MV-4-11 (cell line): ENCODE results near the gene TM9SF2.
"Not testable (repeated sequence)": the region's sequence is repeated elsewhere in the genome, so short reads cannot be mapped to it uniquely, and the experiment has no call there.

ENCODE experiments used
- DNase-seq: peaks from one replicate; lab custom pipeline; 2025; lab: John Stamatoyannopoulos, UW

Gene TM9SF2, protein sequence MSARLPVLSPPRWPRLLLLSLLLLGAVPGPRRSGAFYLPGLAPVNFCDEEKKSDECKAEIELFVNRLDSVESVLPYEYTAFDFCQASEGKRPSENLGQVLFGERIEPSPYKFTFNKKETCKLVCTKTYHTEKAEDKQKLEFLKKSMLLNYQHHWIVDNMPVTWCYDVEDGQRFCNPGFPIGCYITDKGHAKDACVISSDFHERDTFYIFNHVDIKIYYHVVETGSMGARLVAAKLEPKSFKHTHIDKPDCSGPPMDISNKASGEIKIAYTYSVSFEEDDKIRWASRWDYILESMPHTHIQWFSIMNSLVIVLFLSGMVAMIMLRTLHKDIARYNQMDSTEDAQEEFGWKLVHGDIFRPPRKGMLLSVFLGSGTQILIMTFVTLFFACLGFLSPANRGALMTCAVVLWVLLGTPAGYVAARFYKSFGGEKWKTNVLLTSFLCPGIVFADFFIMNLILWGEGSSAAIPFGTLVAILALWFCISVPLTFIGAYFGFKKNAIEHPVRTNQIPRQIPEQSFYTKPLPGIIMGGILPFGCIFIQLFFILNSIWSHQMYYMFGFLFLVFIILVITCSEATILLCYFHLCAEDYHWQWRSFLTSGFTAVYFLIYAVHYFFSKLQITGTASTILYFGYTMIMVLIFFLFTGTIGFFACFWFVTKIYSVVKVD

DNA sequence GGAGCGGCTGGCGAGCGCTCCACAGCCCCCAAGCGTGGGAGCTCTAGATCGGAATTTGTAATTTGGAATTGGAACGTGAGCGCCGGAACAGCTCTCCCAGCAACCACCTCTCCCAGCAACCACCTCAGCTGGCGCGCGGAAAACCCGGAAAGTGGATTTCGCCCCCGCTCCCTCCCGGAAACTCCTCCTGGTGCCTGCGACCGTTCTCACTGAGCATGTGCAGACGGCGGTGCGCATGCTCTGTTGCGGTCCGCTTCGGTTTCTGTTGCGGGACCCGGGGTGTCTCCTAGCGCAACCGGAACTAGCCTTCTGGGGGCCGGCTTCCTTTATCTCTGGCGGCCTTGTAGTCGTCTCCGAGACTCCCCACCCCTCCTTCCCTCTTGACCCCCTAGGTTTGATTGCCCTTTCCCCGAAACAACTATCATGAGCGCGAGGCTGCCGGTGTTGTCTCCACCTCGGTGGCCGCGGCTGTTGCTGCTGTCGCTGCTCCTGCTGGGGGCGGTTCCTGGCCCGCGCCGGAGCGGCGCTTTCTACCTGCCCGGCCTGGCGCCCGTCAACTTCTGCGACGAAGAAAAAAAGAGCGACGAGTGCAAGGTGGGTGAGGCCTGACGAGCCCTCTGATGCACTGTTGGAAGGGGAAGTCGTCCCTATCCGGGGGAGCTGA lies at the start of gene TM9SF2:
Gene TM9SF2, plus strand, starts transcription at position 289 of the 664 bp plus-strand sequence. Its CDS starts 135 bp downstream, at position 424.
- DNase-seq, result peak; percentile 95

DNA sequence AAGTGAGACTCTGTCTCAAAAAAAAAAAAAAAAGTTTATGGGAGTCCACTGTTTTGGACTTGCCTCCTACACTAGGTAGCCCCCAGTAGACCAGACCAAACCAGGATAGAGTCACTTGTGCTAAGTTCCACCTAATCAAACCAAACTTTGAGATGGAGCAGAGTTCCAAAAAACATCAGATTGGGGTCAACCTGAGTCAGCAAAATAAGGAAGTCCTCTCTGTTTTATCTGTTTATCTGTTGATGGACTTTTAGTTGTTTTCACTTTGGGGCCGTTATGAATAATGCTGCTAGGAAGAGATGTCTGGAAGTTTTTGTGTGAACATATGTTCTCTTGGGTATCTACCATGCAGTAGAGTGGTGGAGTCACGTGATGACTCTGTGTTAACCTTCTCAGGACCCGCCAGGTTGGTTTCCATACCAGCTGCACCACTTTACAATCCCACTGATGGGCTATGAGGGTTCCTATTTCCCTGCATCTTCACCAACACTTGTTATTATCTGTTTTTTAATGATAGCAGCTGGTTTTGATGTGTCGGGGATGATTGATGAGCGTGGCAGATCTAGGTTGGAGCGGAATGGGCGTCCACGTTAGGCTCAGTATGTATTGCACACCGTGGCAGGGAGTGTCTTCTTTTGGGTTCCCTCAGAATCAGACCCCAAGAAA lies 46.6 kb upstream of the TM9SF2 start:
- no peak for DNase-seq

DNA sequence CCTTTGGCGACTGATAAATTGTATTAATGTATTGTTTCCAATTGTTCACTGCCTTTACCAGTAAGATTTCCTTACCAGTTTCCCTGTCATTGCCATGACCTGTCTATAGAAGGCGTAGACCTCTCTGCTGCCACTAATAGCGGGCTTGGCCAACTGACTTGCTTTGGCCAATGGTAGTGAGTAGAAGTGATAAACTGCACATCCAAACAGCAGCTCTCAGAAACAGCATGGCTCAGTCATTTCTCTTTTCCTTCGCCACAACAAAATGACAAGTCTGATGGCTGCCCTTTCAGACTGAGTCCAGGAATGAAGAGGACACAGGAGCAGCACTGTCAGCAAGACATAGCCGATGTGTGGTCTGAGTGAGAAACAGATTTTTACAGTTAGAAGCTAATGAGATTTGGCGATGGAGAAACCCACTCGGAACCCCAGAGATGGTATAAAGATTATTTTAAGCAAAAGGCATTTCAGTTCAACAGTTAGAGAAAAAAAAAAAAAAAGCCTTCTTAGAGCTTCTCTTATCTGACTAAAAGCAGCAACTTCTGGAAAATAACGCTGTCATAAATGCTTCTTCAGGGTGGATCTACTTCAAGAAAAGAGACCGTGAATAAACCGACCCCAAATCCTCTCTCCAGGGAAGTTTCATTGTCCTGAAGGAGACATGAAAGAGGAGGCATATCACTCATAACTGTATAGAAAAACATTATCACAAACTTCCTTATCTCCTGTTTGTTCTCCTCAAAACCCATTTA lies 42.0 kb upstream of the TM9SF2 start:
- no peak for DNase-seq

DNA sequence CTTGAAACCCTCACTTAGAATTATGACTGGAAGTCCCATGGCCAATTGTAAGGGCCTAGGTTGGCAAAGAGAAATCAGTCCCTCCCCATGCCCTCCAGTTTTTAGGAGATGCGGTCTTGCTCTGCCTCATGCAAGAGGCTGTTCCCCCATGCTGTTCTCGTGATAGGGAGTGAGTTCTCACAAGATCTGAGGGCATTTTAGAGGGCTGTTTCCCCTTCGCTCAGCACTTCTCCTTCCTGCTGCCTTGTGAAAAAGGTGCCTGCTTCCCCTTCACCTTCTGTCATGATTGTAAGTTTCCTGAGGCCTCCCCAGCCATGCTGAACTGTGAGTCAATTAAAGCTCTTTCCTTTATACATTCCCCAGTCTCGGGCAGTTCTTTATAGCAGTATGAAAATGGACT lies 40.5 kb upstream of the TM9SF2 start:
- DNase-seq, result peak; percentile 18

DNA sequence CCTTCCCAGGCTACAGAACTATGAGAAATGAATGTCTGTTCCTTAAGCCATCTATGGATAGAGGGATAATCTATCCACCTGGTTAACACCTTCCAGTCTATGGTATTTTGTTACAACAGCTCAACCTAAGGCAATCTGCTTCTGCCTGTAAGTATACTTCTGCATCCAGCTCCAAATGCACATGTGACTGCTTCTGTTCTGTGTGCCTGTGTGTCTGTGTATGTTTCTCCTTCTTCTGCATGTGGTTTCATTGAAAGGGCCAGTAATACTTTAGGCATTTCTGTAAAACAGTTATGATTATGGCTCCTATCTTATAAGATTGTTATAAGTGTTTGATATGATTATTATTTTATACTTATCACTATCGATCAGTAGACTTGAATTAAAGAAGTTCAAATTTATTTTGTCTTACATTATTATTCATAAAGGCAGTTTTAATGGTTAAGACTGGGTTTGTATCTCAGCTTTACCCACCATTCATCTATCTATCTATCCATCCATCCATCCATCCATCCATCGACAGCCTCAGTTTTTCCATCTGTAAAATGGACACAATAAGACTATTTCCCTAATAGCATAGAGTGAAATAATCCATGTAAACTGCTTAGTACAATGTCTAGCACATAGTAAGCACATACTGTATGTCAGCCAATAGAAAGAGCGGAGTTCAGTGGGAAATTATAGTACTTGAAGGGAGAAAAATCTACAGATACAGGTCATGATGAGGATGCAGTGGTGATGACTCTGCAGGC lies 37.5 kb upstream of the TM9SF2 start:
- DNase-seq, result no peak

DNA sequence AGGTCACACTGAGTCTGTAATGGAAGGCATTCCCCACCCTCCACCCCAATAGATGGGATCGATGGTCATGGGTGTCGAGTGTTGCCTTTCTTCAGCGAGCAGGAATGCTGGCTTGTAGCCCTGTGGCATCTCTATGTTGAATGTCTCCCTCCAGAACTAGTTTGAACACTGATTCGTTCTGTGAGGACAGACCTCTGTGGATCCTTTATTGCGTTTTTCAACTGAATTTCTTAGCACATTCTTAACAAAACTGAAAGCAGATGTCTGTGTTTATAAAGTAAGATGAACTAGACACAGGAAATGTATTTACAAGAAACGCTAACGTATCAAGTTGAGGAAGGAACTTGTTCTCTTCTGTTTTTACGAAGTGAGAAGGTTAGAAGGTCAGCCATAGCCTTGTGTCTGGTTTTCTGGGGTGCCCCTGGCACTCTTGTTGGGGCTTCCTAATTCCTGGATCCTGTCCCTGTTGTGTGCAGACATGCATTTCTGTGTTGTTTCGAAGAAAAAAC lies 36.8 kb upstream of the TM9SF2 start:
- DNase-seq, result peak; percentile 60

DNA sequence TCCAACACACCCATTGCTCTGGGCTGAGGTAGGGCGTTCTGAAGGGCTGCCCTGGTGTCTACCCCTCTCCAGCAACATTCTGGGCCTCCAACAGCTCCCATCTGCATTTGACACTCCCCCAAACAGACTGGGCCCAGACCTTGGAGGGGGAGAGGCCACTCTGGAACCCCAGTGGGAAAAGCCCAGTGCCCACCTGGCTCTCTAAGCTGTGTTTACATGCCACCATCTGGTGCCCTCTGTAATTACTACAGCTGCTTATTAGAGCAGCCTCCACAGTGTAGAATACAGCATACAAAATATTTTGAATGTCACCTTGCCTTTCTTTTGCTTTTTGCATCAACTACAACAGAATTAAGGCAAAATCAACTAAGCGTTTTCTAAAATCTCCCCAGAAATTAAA lies 35.8 kb upstream of the TM9SF2 start:
- no peak for DNase-seq

DNA sequence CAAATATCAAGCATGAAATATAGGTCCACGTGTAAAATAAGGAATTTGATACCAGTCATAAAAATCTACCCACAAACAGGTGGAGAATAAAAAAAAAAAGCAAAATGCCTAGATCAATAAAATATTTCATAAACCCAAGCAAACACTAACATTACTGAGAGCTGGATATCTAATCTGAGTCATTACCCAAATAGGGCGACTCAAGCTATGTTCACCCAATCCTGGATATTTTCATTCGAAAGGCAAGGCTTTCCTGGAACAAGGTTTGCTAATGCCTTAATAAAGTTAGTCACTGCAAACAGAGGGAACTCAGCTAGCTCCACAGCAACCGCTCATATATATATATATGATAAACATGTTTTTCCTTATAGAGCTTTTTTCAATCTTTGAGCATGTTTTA lies 33.5 kb upstream of the TM9SF2 start:
- no peak for DNase-seq

DNA sequence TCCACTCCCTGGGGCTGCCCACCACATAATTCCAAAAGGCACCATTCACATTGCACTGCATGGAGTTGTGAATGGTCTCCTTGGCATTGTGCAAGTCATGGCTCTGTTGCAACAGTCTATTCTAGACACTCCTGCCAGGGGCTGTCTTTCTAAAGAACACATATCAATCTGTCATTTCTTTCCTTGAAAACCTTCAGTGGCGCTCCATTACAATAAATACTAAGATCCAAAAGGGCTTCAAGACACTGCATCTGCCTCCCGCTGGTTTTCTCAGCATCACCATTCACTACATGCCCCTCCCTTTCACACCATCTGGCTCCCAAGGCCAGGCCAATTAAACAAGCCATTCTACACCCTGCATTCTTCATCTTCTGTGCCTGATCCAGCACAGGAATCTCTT lies 32.2 kb upstream of the TM9SF2 start:
- DNase-seq, result peak; percentile 68

DNA sequence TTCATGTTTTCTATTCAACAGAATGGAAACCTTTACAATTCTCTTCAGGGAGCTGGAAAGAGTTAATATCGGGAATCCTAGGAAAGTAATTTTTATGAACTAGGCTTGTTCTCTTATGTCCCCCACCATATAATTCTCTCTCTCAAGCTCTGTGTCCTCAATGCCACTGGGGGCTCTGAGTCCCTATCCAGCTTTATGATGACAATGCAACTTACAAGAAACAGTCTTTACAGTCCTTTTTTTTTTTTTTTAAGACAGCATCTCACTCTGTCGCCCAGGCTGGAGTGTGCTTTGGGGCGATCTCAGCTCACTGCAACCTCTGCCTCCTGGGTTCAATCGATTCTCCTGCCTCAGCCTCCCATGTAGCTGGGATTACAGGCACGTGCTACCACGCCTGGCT lies 31.2 kb upstream of the TM9SF2 start:
- DNase-seq, result no peak

DNA sequence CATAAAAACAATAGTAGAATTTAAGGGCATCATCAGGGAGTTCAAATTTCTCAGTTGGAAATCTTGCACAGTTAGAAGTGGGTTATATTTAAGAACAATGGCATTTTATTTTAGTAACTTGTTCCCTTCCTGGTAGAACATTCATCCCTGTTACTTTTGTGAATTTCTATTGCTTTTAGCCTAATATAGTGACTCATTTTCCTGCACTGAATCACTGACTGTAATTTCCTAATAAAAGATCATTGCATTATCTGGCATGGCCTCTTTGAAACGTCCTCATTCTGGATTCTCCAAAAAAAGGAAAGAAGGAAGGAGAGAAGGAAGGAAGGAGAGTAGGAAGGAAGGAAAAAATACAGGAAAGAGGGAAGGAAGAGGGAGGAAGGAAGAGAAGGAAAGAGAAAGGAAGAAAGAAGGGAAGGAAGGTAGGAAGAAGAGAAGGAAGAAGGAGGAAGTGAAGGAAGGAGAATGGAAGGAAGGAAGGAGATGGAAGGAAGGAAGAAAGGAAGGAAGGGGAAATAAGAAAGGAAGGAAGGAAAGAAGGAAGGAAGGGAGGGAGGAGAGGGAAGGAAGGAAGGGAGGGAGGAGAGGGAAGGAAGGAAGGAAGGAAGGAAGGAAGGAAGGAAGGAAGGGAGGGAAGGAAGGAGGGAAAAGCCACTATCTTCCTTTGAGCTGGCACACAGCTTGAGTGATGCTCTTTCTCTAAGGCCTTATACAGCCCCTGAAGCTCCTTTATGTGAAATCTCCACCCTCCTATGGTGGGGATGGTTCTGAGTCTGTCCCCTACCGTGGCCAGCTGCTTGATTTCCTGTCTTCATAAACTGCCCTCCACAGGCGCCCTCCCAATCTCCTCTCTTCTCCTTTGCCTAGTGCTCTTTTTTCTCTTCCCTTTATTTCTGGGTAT lies 29.8 kb upstream of the TM9SF2 start:
- DNase-seq, result no peak

DNA sequence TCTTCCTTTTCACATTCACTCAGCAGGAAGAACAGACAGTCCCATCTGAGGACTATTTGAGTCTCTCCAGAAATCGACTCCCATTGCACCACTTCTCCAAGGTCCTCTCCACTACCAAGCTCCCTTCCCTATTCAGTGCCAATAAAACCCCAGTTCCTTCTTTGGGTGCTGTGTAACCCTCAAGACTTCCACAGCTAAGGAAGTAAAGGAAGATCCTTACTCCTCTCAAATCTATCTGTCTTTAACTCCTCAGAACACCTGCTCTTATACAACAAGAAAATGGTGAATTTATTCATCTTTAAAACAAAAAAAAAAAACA lies 29.2 kb upstream of the TM9SF2 start:
- DNase-seq, result no peak

DNA sequence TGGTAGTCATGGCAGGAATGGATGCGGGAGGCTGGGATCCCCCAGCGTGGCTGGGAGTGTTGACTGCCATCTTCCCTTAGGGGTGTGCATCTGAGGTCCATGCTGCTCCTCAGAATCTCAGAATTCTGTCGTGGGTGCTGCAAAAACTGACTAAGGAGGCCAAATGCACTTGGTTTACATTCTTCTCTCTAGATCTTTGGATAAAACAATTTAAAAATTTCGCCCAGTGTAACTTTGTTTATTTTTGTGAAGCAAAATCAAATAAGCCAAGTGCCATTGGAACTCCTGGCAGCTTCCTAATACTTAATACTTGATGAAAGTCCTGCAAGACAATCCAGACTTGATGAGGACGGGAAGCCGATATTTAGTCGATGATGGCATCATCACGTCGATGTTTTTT lies 27.8 kb upstream of the TM9SF2 start:
- DNase-seq, result no peak

DNA sequence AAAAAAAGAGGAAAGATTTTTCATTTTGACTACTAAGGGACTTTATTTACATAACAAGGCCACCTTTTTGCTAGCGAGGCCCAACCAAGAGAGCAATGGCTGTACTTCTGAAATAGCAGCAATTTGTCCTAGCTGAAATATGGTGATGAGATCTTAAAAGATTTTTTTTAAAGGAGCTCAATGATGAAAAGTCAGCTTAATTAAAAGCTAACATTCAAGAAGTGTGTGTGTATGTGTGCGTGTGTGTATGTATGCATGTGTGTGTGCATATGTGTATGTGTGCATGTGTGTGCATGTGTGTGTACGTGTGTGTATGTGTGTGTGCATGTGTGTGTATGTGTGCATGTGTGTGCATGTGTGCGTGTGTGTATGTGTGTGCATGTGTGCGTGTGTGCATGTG lies 24.6 kb upstream of the TM9SF2 start:
- DNase-seq, result no peak

DNA sequence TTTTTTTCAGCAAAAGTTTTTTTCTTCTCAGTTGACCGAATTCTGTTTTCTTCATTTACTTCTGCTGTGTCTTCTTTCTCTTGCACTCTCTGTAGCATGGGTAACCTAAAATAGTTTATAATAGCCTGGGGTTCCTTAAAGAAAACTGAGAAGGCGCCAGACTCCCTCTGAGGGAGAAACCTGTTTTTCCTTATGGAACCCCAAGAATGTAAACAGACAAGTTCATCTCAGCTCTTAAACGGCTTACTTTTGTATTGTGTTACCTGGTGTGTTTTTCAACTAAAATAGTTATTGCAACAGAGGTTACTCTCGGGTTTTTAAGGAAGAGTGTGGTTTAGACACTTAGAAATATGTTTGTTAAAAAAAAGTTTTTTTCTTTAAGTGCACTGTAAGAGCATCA lies 23.8 kb upstream of the TM9SF2 start:
- DNase-seq, result peak; percentile 20

DNA sequence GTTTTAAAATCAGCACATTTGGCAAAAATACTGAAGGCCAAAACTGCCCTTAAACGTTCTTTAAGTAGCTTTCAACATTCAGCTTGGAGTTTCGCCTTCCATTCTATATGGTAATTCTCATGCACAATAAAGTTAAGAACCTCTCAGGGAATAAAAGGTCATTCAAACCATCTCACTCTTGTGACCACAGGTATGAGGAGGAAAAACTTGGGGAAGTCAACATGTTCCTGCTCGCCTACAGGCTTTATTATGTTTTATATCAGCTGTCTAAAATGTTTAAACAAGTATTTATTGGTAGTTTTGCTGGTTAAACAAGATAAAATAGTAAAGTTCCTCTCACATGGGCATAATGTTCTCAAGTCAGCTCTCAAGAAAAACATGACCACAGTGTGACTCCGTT lies 19.9 kb upstream of the TM9SF2 start:
- DNase-seq, result no peak

DNA sequence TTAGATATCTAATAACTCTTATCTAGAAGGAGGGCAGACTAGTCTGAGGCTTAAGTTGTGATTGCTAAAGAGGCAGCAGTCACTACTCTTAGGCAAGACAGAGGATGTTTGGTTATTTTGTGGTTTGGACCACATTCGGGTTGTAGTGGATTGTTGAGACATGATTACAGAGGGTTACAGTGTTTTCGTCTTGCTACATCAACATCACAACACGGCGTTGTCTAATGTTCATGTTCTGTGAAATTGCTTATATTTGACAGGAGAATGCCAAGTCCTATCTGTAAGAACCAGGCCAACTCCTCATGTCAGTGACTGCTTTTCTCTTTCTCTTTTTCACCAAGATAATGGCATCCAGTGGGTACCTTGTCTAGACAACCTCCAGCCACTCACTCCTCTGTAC lies 16.8 kb upstream of the TM9SF2 start:
- DNase-seq, result peak; percentile 97

DNA sequence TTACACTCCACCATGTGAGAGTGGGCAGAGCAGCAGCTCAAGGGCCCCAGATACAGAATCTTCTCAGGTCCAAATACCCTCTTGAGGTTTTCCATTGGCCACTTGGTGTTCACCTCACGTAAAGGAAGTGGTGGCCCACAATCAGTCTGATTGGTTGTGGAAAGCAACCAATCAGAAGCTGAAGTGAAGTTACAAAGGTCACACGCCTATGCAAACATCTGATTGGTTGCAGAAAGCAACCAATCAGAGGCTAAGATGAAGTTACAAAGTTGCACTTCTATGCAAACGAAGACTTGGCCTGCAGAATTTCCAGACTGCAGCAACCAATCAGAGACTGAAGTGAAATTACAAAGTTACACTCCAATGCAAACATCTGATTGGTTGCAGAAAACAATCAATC lies 14.3 kb upstream of the TM9SF2 start:
- peak; percentile 14 for DNase-seq

DNA sequence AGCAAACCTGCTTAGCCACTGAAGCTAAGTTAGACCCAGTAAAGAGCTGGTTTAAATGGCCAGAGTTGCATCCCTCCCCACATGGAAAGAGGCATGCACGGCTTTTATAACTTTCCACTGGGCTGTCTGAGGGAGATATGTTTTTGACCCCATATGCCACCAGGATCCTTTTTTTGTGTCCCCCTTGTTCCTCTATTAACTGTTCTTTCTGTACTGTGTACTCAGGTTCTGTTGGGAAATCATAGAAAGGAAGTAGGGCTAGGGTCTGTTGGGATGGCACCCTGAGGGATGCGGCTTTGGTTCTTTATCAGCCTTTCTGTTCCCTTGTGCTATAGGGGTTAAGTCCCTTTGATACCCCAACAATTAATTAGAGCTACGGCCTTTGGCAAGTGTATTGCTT lies 12.2 kb upstream of the TM9SF2 start:
- DNase-seq, result no peak

DNA sequence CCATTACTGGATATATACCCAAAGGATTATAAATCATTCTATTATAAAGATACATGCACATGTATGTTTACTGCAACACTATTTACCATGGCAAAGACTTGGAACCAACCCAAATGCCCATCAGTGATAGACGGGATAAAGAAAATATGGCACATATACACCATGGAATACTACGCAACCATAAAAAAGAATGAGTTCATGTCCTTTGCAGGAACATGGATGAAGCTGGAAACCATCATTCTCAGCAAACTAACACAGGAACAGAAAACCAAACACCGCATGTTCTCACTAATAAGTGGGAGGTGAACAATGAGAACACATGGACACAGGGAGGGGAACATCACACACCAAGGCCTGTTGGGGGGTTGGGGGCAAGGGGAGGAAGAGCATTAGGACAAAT lies 9.5 kb upstream of the TM9SF2 start:
- DNase-seq, result not testable (repeated sequence)
